GM12864 (cell line): ENCODE results near the gene ERICH6B.
A peak's percentile ranks its signal among the peaks of the same experiment; 100 is the strongest.

Experiments
- DNase-seq: peaks from one replicate; pipeline ENCODE4 v3.0.0-alpha.2; 2011; ENCODE audit warnings: low read depth
- H3K4me3 ChIP-seq: 2 replicates; pipeline ENCODE4 v1.5.1; 2011; ENCODE audit warnings: mild to moderate bottlenecking, low read depth, low read length, control low read depth
- TF ChIP-seq, protein P1 (sequence below): IDR thresholded peaks from 2 replicates; pipeline ENCODE4 v1.5.1; 2011; ENCODE audit warnings: low read depth, mild to moderate bottlenecking, moderate library complexity, low read length, control low read depth, inconsistent platforms; ENCODE audit errors: missing control alignments

The ERICH6B gene

DNA sequence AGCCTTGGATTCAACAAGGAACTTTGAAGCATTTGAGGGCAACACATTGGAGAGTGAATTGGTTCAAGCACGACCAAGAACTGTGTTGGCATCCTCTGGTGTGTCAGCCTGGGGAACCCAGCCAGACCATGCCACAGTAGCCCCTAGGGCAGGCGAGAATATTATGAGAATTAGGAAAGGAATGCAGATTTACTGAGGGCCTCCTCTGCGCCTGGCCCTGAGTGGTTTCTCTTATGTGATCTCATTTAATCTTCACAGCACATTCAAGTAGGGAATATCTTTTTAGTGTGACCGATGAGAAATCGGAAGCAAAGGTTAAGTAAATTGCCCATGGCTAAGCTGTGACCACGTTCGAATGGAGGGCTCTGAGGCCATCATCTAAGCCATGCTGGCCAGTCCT is 15.3 kb upstream of the ERICH6B start:
- H3K4me3 ChIP-seq: no peak overlapping the region
- no peak for DNase-seq
- TF ChIP-seq, protein P1, sequence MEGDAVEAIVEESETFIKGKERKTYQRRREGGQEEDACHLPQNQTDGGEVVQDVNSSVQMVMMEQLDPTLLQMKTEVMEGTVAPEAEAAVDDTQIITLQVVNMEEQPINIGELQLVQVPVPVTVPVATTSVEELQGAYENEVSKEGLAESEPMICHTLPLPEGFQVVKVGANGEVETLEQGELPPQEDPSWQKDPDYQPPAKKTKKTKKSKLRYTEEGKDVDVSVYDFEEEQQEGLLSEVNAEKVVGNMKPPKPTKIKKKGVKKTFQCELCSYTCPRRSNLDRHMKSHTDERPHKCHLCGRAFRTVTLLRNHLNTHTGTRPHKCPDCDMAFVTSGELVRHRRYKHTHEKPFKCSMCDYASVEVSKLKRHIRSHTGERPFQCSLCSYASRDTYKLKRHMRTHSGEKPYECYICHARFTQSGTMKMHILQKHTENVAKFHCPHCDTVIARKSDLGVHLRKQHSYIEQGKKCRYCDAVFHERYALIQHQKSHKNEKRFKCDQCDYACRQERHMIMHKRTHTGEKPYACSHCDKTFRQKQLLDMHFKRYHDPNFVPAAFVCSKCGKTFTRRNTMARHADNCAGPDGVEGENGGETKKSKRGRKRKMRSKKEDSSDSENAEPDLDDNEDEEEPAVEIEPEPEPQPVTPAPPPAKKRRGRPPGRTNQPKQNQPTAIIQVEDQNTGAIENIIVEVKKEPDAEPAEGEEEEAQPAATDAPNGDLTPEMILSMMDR: no peak

DNA sequence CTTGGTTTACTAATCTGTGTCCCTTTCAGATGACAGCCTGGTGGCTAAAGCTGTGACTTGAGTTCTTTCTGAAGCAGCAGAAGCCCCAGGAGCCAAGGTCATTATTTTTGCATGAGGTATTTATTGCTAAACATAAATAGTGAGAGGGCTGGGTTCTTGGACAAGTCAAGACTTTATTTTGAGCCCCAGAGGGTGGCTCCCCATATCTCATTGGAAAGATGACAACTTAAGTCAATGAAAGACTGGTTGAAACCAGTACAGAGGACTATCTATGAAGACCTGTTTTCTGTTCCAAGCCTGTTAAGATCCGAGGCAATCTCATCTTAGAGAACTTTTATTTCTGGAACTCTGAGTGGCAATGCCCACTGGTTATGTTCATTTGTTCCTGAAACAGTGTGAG is 14.4 kb upstream of the ERICH6B start:
- no peak overlapping the region for H3K4me3 ChIP-seq
- TF ChIP-seq, protein P1: no peak
- DNase-seq: no peak

DNA sequence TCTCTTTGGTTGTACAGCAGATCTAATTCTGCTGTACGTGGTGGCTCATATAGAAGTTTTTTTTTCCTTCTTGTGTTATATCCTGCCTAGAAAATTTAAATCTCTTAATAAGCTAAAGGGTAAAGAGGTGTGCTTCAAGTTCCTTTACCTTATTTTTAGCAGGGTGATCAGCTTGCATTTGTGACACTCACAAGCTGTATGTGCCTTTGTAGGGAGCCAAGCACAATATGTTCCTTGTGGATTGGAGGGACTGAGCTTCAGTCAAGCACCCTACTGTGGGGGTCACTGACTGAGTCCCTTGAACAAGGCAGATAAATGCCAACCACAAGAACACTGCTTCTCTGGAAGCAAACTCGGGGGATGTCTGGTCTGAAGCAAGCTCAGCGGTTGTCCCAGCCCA is 12.6 kb upstream of the ERICH6B start:
- TF ChIP-seq, protein P1: no peak
- no peak for DNase-seq

DNA sequence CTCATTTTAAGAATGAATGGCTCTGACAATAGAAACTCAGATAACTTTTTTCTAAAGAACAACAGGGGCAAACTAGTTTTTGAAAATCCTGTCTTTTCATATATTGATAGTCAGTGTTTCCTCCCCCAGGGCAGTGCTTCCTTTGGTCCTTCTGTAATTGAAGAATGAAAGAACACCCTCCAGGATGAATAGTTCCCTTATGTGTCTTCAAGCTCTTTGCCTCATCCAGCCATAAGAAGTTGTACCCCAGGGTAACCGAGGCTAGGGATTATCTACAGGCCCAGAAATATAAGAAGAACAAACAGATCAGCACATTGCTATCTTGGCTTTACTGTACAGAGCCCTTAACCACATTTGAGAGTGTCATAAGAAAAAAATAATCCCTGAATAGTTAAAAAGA is 12.1 kb upstream of the ERICH6B start:
- TF ChIP-seq, protein P1: no peak
- DNase-seq: no peak
- no peak overlapping the region for H3K4me3 ChIP-seq

More for the DNA sequence above, 12.6 kb upstream of the ERICH6B start:
- H3K4me3 ChIP-seq: no peak overlapping the region

DNA sequence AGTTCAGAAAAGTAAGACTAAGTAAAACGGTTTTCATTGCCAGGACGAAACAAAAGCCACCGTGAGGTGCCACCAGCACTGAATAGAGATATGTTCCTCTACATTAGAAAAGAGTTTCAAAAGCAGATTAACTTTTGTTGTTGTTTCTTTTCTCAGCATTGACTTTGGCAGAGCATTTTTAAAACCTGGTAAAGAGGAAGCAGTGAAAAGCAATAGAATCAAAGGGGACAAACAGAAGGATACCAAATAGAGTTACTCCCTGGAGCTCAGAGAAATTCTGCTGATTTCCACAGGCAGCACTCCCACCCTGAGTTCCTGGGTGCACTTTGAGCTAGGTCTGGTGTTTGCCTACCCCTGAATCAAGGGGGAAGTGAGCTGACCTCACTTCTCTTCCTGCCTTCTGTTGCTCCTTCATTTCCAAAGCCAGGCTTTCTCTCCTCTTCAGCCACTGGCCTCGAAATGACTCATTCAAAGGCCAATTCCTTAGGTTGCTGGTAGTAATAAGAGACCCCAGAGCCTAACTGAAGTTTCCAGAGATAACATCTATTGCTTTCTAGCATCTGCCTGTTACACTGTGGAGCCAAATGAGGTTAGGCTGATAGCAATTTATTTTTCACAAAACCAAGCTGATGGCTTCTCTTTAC is 11.3 kb upstream of the ERICH6B start:
- no peak for DNase-seq
- TF ChIP-seq, protein P1: no peak
- no peak overlapping the region for H3K4me3 ChIP-seq

DNA sequence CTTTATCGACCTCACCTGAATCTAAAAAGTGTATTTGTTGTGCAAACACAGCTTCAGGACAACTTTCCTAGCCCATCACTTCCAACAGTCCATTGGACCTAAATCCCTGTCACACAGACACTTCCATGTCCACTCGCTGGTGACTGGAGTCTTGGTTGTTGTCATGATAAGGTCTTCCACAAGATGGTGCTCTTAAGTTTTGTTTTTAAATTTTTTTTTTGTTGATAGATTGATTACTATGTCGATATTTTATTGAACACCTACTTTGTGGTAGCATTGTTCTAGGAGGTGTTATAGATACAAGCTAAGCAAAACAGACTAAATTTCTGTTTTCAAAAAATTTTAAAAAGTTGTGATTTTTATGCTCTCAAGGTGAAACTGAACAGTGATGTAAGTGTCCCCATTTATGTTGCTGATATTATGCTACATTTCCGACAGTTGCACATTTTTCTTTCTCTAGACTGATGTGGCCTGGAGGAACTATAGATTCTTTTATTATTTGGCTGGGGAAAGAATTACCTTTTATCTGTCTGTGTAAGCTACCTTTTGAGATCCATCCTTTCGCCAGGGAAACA is 8.1 kb upstream of the ERICH6B start:
- TF ChIP-seq, protein P1: peak; percentile 49
- DNase-seq: peak; percentile 13
- H3K4me3 ChIP-seq: no peak overlapping the region

DNA sequence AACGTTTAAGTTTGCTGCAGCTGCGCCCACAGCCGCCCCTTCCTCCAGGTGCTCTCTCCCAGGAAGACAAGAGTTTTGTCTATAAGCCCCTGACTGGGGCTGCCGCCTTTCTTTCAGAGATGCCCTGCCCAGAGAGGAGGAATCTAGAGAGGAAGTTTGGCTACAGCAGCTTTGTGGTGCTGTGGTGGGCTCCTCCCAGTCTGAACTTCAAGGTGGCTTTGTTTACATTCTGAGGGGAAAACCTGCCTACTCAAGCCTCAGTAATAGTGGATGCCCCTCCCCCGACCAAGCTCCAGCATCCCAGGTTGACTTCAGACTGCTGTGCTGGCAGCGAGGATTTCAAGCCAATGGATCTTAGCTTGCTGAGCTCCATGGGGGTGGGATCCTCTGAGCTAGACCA is 6.4 kb upstream of the ERICH6B start:
- no peak for DNase-seq
- no peak overlapping the region for H3K4me3 ChIP-seq
- TF ChIP-seq, protein P1: no peak
